DOHH2 (cell line): ENCODE data around the gene ARID1B.

Experiments used
- EZH2phosphoT487 ChIP-seq: fragments of 200-600 bp; sonication (generic); IDR thresholded peaks from 2 replicates; pipeline ENCODE4 v1.6.1; 2017; ENCODE audit warnings: borderline replicate concordance, mild to moderate bottlenecking, antibody characterized with exemption, low read length, moderate library complexity, mixed read lengths
- TF ChIP-seq, protein P1 (sequence below): fragments of 200-600 bp; sonication (generic); IDR thresholded peaks from one replicate; pipeline ENCODE4 v1.5.1; 2014; ENCODE audit warnings: antibody characterized with exemption, mild to moderate bottlenecking, low read depth, low read length; ENCODE audit not compliant: poor library complexity, severe bottlenecking

- TF ChIP-seq, protein P1, sequence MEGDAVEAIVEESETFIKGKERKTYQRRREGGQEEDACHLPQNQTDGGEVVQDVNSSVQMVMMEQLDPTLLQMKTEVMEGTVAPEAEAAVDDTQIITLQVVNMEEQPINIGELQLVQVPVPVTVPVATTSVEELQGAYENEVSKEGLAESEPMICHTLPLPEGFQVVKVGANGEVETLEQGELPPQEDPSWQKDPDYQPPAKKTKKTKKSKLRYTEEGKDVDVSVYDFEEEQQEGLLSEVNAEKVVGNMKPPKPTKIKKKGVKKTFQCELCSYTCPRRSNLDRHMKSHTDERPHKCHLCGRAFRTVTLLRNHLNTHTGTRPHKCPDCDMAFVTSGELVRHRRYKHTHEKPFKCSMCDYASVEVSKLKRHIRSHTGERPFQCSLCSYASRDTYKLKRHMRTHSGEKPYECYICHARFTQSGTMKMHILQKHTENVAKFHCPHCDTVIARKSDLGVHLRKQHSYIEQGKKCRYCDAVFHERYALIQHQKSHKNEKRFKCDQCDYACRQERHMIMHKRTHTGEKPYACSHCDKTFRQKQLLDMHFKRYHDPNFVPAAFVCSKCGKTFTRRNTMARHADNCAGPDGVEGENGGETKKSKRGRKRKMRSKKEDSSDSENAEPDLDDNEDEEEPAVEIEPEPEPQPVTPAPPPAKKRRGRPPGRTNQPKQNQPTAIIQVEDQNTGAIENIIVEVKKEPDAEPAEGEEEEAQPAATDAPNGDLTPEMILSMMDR, result no peak
- no peak for TF ChIP-seq EZH2phosphoT487
Observed at GRCh38 chr6:156914181-156914580, 137.0 kb downstream of the ARID1B start.
